ENCODE measurements around the gene MGARP.
"Not testable (repeated sequence)": the region's sequence is repeated elsewhere in the genome, so short reads cannot be mapped to it uniquely, and the experiment has no call there.

MGARP gene

DNA sequence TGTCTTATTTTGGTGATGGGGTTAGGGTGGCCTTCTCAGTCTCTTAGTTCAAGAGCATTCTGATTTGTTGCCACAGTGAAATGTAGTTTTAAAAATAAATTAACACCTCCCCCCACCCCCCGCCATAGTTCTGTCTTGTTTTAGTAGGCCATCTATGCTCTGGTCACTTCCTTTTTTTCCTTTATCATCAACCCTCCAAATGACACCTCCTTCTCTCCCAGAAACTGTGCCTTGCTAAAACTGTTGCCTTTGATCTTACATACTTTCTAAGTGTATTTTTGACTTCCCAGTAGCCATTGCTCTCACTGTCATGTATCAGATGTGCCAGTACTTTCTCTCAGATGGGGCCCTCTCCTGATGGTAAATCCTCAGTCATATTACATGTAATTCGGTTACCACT, 36.7 kb upstream of the MGARP start:
- DNase-seq (ENCODE audit: low spot score), result no peak
- in situ Hi-C loops (cut with MboI; ENCODE audit: low pct_unique_long_range_greater_than_20kb, low sequenced_read_pairs, unreplicated experiment), result no loop called here
- TF ChIP-seq, protein P1, sequence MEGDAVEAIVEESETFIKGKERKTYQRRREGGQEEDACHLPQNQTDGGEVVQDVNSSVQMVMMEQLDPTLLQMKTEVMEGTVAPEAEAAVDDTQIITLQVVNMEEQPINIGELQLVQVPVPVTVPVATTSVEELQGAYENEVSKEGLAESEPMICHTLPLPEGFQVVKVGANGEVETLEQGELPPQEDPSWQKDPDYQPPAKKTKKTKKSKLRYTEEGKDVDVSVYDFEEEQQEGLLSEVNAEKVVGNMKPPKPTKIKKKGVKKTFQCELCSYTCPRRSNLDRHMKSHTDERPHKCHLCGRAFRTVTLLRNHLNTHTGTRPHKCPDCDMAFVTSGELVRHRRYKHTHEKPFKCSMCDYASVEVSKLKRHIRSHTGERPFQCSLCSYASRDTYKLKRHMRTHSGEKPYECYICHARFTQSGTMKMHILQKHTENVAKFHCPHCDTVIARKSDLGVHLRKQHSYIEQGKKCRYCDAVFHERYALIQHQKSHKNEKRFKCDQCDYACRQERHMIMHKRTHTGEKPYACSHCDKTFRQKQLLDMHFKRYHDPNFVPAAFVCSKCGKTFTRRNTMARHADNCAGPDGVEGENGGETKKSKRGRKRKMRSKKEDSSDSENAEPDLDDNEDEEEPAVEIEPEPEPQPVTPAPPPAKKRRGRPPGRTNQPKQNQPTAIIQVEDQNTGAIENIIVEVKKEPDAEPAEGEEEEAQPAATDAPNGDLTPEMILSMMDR (IDR thresholded peaks at IDR 0.05; ENCODE audit: extremely low read depth, insufficient read depth, missing control alignments), result no peak

DNA sequence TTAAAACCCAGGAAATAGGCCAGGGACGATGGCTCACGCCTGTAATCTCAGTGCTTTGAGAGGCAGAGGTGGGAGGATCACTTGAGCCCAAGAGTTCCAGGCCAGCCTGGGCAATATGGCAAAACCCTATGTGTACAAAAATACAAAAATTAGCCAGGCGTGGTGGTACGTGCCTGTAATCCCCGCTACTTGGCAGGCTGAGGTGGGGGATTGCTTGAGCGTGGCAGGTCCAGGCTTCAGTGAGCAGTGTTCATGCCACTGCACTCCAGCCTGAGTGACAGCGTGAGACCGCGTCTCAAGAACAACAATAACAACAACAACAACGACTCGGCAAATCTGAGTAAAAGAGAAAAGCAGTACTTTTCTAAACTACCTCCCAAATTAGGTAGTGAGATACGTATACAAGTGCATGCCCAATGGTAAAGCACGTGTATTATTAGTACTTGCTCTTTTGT, 35.2 kb upstream of the MGARP start:
- TF ChIP-seq, protein P1 (IDR thresholded peaks at IDR 0.05; ENCODE audit: extremely low read depth, insufficient read depth, missing control alignments), result no peak
- peak; percentile 38 for DNase-seq (ENCODE audit: low spot score)
- in situ Hi-C loops (cut with MboI; ENCODE audit: low pct_unique_long_range_greater_than_20kb, low sequenced_read_pairs, unreplicated experiment), result no loop called here

DNA sequence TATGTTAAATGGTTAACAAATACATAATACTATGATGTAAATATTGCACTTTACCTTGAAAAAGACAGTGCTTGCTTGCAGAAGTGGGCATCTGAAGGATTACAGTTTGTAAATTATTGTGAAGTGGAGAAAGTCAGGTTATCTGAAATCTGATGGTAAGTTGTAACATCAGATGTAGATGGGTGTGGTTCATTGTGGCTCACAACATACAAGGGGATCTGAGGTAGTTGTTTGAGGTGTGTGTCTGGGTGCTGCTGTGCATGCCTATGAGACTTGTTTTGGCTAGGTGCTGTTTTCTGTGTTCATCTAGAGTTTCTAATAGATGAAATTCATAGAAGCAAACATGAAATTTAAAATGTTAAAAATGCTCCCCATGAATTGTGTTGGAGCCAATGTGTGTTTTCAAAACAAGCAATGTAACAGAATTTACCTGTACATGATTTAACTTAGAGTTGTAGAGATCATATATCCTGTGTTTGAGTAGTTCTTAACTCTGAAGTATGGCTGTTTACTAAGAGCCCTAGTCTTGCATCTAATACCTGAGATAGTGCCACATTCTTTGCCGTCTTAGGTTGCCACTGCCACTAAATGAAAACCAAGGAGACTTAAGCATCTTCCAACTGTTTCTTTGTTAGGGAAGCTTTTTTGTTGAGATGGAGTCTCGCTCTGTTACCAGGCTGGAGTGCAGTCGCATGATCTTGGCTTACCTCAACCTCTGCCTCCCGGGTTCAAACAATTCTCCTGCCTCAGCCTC, 34.2 kb upstream of the MGARP start:
- in situ Hi-C loops (cut with MboI; ENCODE audit: low pct_unique_long_range_greater_than_20kb, low sequenced_read_pairs, unreplicated experiment), result no loop called here
- TF ChIP-seq, protein P1 (IDR thresholded peaks at IDR 0.05; ENCODE audit: extremely low read depth, insufficient read depth, missing control alignments), result no peak

DNA sequence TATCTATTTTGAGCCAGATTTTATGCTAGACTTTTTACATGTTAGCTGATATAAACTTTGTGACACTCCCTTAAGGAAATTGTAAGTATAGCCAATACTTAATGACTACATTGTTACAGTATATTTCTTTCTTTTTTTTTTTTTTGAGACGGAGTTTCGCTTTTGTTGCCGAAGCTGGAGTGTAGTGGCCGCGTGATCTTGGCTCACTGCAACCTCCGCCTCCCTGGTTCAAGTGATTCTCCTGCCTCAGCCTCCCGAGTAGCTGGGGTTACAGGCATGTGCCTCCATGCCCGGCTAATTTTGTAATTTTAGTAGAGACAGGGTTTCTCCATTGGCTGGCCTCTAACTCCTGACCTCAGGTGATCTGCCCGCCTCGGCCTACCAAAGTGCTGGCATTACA, 33.4 kb upstream of the MGARP start:
- DNase-seq (ENCODE audit: low spot score); in situ Hi-C loops (cut with MboI; ENCODE audit: low pct_unique_long_range_greater_than_20kb, low sequenced_read_pairs, unreplicated experiment): not testable (repeated sequence)

More for the DNA sequence above, 34.2 kb upstream of the MGARP start:
- no peak for DNase-seq (ENCODE audit: low spot score)

DNA sequence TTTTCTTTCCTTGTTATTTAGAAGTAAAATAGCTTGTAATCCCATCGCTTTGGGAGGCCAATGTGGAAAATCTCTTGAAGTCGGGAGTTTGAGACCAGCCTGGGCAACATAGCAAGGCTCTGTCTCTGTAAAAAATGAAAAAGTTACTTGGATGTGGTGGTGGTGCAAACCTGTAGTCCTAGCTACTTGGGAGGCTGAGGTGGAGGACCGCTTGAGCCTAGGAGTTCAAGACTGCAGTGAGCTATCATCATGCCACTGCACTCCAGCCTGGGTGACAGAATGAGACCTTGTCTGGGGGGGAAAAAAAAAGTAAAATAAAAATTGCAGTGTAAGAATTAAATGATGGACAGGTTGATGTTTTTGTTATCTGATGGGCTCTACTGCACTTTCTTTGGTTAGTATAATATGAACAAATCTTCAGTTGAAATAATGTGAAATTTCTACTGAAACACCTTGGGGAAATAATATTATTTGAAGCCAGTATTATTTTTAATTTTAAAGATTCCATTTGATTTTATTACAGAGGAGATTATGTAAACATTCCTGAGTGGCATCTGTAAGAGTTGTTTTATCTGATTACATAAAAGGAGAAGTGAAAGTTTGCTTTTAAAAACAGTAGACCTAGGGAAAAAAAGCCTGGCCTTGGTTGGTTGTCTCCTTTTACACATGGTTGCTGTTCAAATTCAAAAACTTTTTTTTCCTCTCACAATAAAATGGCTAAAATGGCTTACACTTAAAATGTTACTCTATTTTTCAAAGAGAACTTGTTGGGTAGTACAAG, 32.7 kb upstream of the MGARP start:
- DNase-seq (ENCODE audit: low spot score), result no peak
- TF ChIP-seq, protein P1 (IDR thresholded peaks at IDR 0.05; ENCODE audit: extremely low read depth, insufficient read depth, missing control alignments), result no peak
- in situ Hi-C loops (cut with MboI; ENCODE audit: low pct_unique_long_range_greater_than_20kb, low sequenced_read_pairs, unreplicated experiment), result no loop called here

DNA sequence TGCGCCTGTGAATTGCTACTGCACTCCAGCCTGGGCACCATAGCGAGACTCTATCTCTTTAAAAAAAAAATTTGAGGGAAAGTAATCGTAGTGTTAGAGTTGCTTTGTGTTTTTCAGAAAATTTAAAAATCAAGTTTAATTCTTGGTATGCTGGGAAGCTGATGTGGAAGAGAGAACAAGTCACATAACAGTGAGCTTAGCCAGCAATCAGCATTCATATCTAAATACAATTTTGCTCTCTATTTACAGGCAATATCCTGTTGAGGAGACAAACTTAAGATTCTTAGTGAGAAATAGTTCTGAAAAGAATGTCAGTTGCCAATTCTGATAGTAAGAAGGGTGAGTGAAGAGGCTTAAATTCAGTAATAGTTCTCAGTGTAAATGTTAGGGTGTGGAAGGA, 31.9 kb upstream of the MGARP start:
- TF ChIP-seq, protein P1 (IDR thresholded peaks at IDR 0.05; ENCODE audit: extremely low read depth, insufficient read depth, missing control alignments), result no peak
- DNase-seq (ENCODE audit: low spot score), result no peak
- in situ Hi-C loops (cut with MboI; ENCODE audit: low pct_unique_long_range_greater_than_20kb, low sequenced_read_pairs, unreplicated experiment), result no loop called here

DNA sequence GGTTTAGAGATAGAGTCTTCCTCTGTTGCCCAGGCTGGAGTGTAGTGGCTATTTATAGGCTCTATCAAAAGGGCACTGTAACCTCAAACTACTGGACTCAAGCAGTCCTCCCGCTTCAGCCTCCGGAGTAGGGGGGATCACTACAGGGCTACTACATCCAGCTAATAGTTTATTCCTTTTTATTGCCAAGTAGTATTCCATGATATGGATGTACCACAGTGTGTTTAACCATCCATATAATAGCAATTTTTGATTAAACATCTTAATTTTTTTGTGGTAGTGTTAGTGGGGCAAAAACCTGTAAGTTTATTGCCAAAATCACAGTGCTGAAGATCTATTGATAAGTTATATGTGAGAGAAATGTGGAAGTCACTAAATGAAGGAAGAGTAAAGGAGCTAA, 24.9 kb upstream of the MGARP start:
- TF ChIP-seq, protein P1 (IDR thresholded peaks at IDR 0.05; ENCODE audit: extremely low read depth, insufficient read depth, missing control alignments), result no peak
- in situ Hi-C loops (cut with MboI; ENCODE audit: low pct_unique_long_range_greater_than_20kb, low sequenced_read_pairs, unreplicated experiment), result no loop called here
- DNase-seq (ENCODE audit: low spot score), result no peak
